ENCODE results near the gene MEOX2. TPM values are rescaled to one million over a fixed set of nuclear protein-coding genes. Genes with fewer than 3 reads are reported as not detected.

The MEOX2 gene
- total and polyA plus RNA-seq, 2 of the 8 experiments (the other 6 are each of a cell fraction or from before 2014, with no cell fraction given), result 0.05 to 0.19 TPM

DNA sequence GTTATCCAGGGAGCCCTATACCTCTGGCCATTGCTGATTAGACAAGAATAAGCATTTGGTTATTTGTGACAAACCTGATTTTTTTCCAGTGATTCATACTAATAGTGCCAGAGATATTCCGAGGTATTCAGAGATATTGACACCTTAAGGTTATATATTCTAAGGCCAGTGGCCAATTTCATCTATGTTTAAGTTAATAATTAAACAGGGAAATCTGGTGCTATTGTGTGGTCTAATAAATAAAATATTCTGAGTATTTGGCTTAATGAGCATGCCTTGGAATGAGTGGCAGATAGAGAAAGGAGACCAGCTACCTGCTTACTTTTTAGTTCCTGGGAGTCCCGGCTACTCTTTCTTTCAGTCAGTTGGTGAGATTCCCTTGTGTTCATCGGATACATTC is 38.6 kb upstream of the MEOX2 start:
- Histone ChIP-seq H2BK120ac (replicated peaks; ENCODE audit: low read depth, low read length) (no peak overlapping the region), H2BK12ac (ENCODE audit: low read depth, low read length) (no peak overlapping the region), H2BK20ac (ENCODE audit: low read length) (no peak overlapping the region), H4K8ac (ENCODE audit: extremely low read depth, insufficient read depth, low read length) (no peak overlapping the region), H2AK5ac (ENCODE audit: low read depth, low read length) (no peak overlapping the region), H3K14ac (ENCODE audit: insufficient read length) (no peak overlapping the region), H3K4ac (replicated peaks; ENCODE audit: insufficient read length, low read depth, low read length) (no peak overlapping the region), H3K9ac (replicated peaks in 1 of 4; ENCODE audit: extremely low read depth in 1 of 4, low read depth in 3 of 4, low read length in 3 of 4) (no peak overlapping the region), H2BK5ac (ENCODE audit: low read depth, low read length) (no peak overlapping the region), H3K4me1 (replicated peaks in 1 of 4; ENCODE audit: control insufficient read depth in 3 of 4, insufficient read depth in 4 of 4, low read length in 3 of 4) (peaks cover 0 to 5% (median 0%) of the 10 kb centered on the region in 4 experiments; a peak in 1 of 7 replicates), H3K27me3 (replicated peaks in 1 of 4; ENCODE audit: control insufficient read depth in 3 of 4, extremely low read depth in 1 of 4, insufficient read depth in 3 of 4, low read length in 3 of 4) (no peaks in the 10 kb centered on the region), H3K79me2 (ENCODE audit: control insufficient read depth in 1 of 2, insufficient read depth in 2 of 2, low read length in 2 of 2) (no peaks in the 10 kb centered on the region), H3K9me3 (ENCODE audit: insufficient read depth in 2 of 2, low read depth in 1 of 2, low read length in 1 of 2) (no peaks in the 10 kb centered on the region), H2BK15ac (ENCODE audit: low read length) (no peak overlapping the region), H3K79me1 (ENCODE audit: low read depth, low read length) (no peaks in the 10 kb centered on the region), H3K56ac (replicated peaks; ENCODE audit: insufficient read length, low read depth, low read length) (no peak overlapping the region), H3K27ac (ENCODE audit: low read depth, low read length) (no peak overlapping the region), H4K91ac (replicated peaks; ENCODE audit: insufficient read length, low read length) (no peak overlapping the region), H3K23me2 (ENCODE audit: low read depth, low read length) (no peaks in the 10 kb centered on the region), H4K5ac (ENCODE audit: insufficient read length, low read depth, low read length) (no peak overlapping the region), H2AFZ (ENCODE audit: low read length) (no peak overlapping the region), H3K36me3 (ENCODE audit: control insufficient read depth in 2 of 4, insufficient read depth in 4 of 4, low read length in 3 of 4) (no peaks in the 10 kb centered on the region), H3K23ac (ENCODE audit: insufficient read length) (no peak overlapping the region), H3K18ac (ENCODE audit: extremely low read depth, low read length) (no peak overlapping the region), H3K4me2 (ENCODE audit: insufficient read depth in 1 of 2, low read depth in 2 of 2, low read length in 2 of 2) (0 out of 4 replicates have a peak overlapping the region, but pooled peaks of 1 of the 2 experiments have one; percentile 14), H3K4me3 (ENCODE audit: extremely low read depth in 1 of 4, insufficient read depth in 2 of 4, low read depth in 3 of 4, low read length in 4 of 4) (no peak overlapping the region), H4K20me1 (replicated peaks in 1 of 2; ENCODE audit: control insufficient read depth in 1 of 2, insufficient read depth in 2 of 2, low read length in 2 of 2) (no peaks in the 10 kb centered on the region)
- ChIA-PET CTCF (ENCODE audit: partially characterized antibody) (interaction anchor here (0.9 to 1.6 kb wide), 4 partner anchors 11 to 345 kb away, joined by 3 read pairs; no protein-coding TSS in a partner anchor), POLR2A (ENCODE audit: partially characterized antibody) (no interaction called here)
- DNase-seq (ENCODE audit: low read depth in 1 of 2, low spot score in 2 of 2) (no peak), FAIRE-seq (no peak)
- TF ChIP-seq FOSL1 (IDR thresholded peaks at IDR 0.05; ENCODE audit: insufficient read depth, low read depth, low read length), result no peak
- TF ChIP-seq CBX5 (IDR thresholded peaks at IDR 0.05; ENCODE audit: low read depth, low read length), result no peak
- no peak for TF ChIP-seq CBX8 (IDR thresholded peaks at IDR 0.05; ENCODE audit: borderline replicate concordance, low read depth, low read length)
- no peak for TF ChIP-seq CTBP2 (IDR thresholded peaks at IDR 0.05; ENCODE audit: borderline replicate concordance, insufficient read depth, insufficient read length, low read length)
- no peak for TF ChIP-seq RAD21 (IDR thresholded peaks at IDR 0.05 in 1 of 2, conservative IDR thresholded peaks at IDR 0.05 in 1 of 2; ENCODE audit: low read depth in 2 of 2, low read length in 2 of 2)
- no peak for TF ChIP-seq TBP (IDR thresholded peaks at IDR 0.05; ENCODE audit: low read depth, low read length)
- TF ChIP-seq KDM4A (IDR thresholded peaks at IDR 0.05; ENCODE audit: low read depth, low read length, severe bottlenecking), result no peak
- no peak for TF ChIP-seq SP1 (IDR thresholded peaks at IDR 0.05; ENCODE audit: low read depth, low read length)
- TF ChIP-seq E2F6 (IDR thresholded peaks at IDR 0.05), result no peak
- WGBS, 2 experiments (ENCODE audit: extremely low coverage in 1 of 2, insufficient coverage in 1 of 2, insufficient read length in 1 of 2, insufficient replicate concordance in 2 of 2, low coverage in 1 of 2, low lambda C conversion rate in 2 of 2, missing lambda C conversion rate in 1 of 2), result 82% methylated on average over 3 of the region's 3 CpGs; no CpG with 5 or more reads in 1 of the 2 experiments

Measured in H1 (cell line).